Measurements from ENCODE around the gene GNA12. TPM values are rescaled to one million over a fixed set of nuclear protein-coding genes. Genes with fewer than 3 reads are reported as not detected.

GNA12 gene
- total and polyA plus RNA-seq, 9 of the 15 experiments (the other 6 are each of a cell fraction or from before 2014, with no cell fraction given), result 0.65 to 32.7 (median 9.6) TPM

GRCh38 chr7:2805213-2805944 is 38.7 kb downstream of the GNA12 start:
- peaks cover 16 to 24% of the 10 kb centered on the region in 2 experiments for H3K4me1 ChIP-seq (replicated peaks in 1 of 2; ENCODE audit: control insufficient read depth in 2 of 2, insufficient read depth in 2 of 2, low read length in 2 of 2)
- TF ChIP-seq CEBPG (CRISPR knock-in tag; IDR thresholded peaks at IDR 0.05) (no peak), CEBPG (tag; conservative IDR thresholded peaks at IDR 0.05 in 1 of 2, IDR thresholded peaks at IDR 0.05 in 1 of 2) (0 out of 4 replicates have a peak, but pooled peaks of 1 of the 2 experiments have one; percentile 35), RAD21 (CRISPR knock-in tag; conservative IDR thresholded peaks at IDR 0.05 in 1 of 2, IDR thresholded peaks at IDR 0.05 in 1 of 2) (peak in 1 of 2 experiments; percentile 17; a peak in 2 of 4 replicates), STAG1 (CRISPR knock-in tag; IDR thresholded peaks at IDR 0.05; ENCODE audit: borderline replicate concordance) (no peak), DNMT1 (IDR thresholded peaks at IDR 0.05) (no peak), CBFA2T3 (IDR thresholded peaks at IDR 0.05) (peak; percentile 75), PHF21A (IDR thresholded peaks at IDR 0.05; ENCODE audit: borderline replicate concordance, low read depth) (peak; percentile 83; the same call in 1 of the 2 replicates), CXXC5 (CRISPR knock-in tag; IDR thresholded peaks at IDR 0.05) (peak; percentile 32; the same call in 1 of the 2 replicates), ZNF707 (CRISPR knock-in tag; conservative IDR thresholded peaks at IDR 0.05) (no peak), SMARCE1 (IDR thresholded peaks at IDR 0.05) (no peak), MEIS2 (IDR thresholded peaks at IDR 0.05; ENCODE audit: partially characterized antibody) (peak; percentile 62), ETV6 (IDR thresholded peaks at IDR 0.05; ENCODE audit: borderline replicate concordance in 1 of 2, low read depth in 2 of 2, low read length in 1 of 2) (no peak), ETV6 (CRISPR knock-in tag; IDR thresholded peaks at IDR 0.05; ENCODE audit: borderline replicate concordance) (no peak), ZNF316 (IDR thresholded peaks at IDR 0.05) (0 out of 2 replicates have a peak, but pooled peaks have one; percentile 17), MEF2D (tag; conservative IDR thresholded peaks at IDR 0.05; ENCODE audit: low read depth) (no peak), CEBPB (tag; IDR thresholded peaks at IDR 0.05) (peak; percentile 88), XRCC3 (IDR thresholded peaks at IDR 0.05) (no peak), HDAC1 (IDR thresholded peaks at IDR 0.05) (0 out of 4 replicates have a peak, but pooled peaks of 1 of the 2 experiments have one; percentile 55), CBFA2T2 (conservative IDR thresholded peaks at IDR 0.05) (peak; percentile 51), STAT5A (IDR thresholded peaks at IDR 0.05; ENCODE audit: borderline replicate concordance, low read length) (0 out of 2 replicates have a peak, but pooled peaks have one; percentile 18), NFATC3 (IDR thresholded peaks at IDR 0.05) (no peak), KDM1A (IDR thresholded peaks at IDR 0.05) (peak; percentile 88), CREBBP (IDR thresholded peaks at IDR 0.05; ENCODE audit: low read depth, low read length) (no peak)
- TF ChIP-seq, protein P1, sequence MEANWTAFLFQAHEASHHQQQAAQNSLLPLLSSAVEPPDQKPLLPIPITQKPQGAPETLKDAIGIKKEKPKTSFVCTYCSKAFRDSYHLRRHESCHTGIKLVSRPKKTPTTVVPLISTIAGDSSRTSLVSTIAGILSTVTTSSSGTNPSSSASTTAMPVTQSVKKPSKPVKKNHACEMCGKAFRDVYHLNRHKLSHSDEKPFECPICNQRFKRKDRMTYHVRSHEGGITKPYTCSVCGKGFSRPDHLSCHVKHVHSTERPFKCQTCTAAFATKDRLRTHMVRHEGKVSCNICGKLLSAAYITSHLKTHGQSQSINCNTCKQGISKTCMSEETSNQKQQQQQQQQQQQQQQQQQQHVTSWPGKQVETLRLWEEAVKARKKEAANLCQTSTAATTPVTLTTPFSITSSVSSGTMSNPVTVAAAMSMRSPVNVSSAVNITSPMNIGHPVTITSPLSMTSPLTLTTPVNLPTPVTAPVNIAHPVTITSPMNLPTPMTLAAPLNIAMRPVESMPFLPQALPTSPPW (CRISPR knock-in tag; IDR thresholded peaks at IDR 0.05), result 0 out of 2 replicates have a peak, but pooled peaks have one; percentile 14

More at GRCh38 chr7:2805213-2805944, 38.7 kb downstream of the GNA12 start:
- ChIA-PET POLR2A (interaction anchor here (0.6 to 1.5 kb wide), 4 partner anchors 10 to 72 kb away, joined by 3 to 5 read pairs (median 4); no protein-coding TSS in a partner anchor), CTCF (ENCODE audit: low intra/inter-chr PET ratio) (no interaction called here)
- in situ Hi-C loops (cut with MboI) (no loop called here), intact Hi-C loops (cut with micrococcal nuclease) (no loop called here)
- Histone ChIP-seq H3K4me3 (no peak overlapping the region), H2AFZ (ENCODE audit: low read depth, low read length) (no peak overlapping the region), H3K9me3 (replicated peaks; ENCODE audit: control insufficient read depth, insufficient read depth, low read depth, low read length) (no peaks in the 10 kb centered on the region), H3K79me2 (ENCODE audit: control insufficient read depth, insufficient read depth, low read length) (peaks cover 12% of the 10 kb centered on the region; the same call in 2 of the 3 replicates), H3K9me1 (ENCODE audit: control insufficient read depth, insufficient read depth, low read length) (no peaks in the 10 kb centered on the region), H3K9ac (ENCODE audit: insufficient read depth in 1 of 2, low read depth in 2 of 2, low read length in 2 of 2) (peak overlapping the region in 1 of 2 experiments; percentile 50; a peak in 1 of 4 replicates), H4K20me1 (replicated peaks; ENCODE audit: control insufficient read depth, insufficient read depth, low read length) (0 out of 2 replicates have a peak, but pooled peaks cover 10% of the 10 kb centered on the region), H3K36me3 (ENCODE audit: control insufficient read depth, insufficient read depth, low read length) (no peaks in the 10 kb centered on the region), H3K27me3 (ENCODE audit: control insufficient read depth in 2 of 2, insufficient read depth in 2 of 2, low read length in 2 of 2) (no peaks in the 10 kb centered on the region), H3K4me2 (ENCODE audit: insufficient read depth, low read length) (peak overlapping the region; percentile 22; the same call in 1 of the 2 replicates), H3K27ac (ENCODE audit: extremely low read depth, low read depth, low read length) (peak overlapping the region; percentile 9; the same call in 1 of the 3 replicates)
- DNase-seq (ENCODE audit: extremely low read depth in 1 of 4, low spot score in 3 of 4) (peak in 3 of 4 experiments; percentile 26 to 74 (median 68)), FAIRE-seq (peak; percentile 87), ATAC-seq (peak; percentile 90)
- no TSS peak for BruUV-seq (replicated peaks)
- 31% methylated on average over 18 of the region's 18 CpGs for WGBS (ENCODE audit: insufficient coverage, low coverage, missing lambda C conversion rate)

All from K562 (cell line).